Esophagus muscularis mucosa (tissue), 4 donors: ENCODE measurements around the gene TRAF1. TPM values are rescaled to one million over a fixed set of nuclear protein-coding genes. Genes with fewer than 3 reads are reported as not detected.
A peak's percentile ranks its signal among the peaks of the same experiment; 100 is the strongest.

Source experiments
- DNase-seq: peaks from one replicate; pipeline ENCODE4 v3.0.0-alpha.2; 2017; ENCODE audit errors: extremely low spot score
- H3K27ac ChIP-seq, 4 donors: fragments of 200-600 bp; sonication (generic); replicated peaks in 1 of 4; 1 replicate in 3 of 4; 2 replicates in 1 of 4; pipeline ENCODE4 v1.5.1; 2016 to 2019; ENCODE audit warnings: mild to moderate bottlenecking in 1 of 4
- H3K27me3 ChIP-seq, 4 donors: fragments of 200-600 bp; sonication (generic); one replicate each; pipeline versions ENCODE4 v1.5.1 to v1.6.0; 2016 to 2019
- H3K36me3 ChIP-seq, 4 donors: fragments of 200-600 bp; sonication (generic); one replicate each; pipeline ENCODE4 v1.5.1; 2016 to 2019
- H3K4me1 ChIP-seq, 4 donors: fragments of 200-600 bp; sonication (generic); one replicate each; pipeline ENCODE4 v1.5.1; 2016 to 2019
- H3K4me3 ChIP-seq, 4 donors: fragments of 200-600 bp; sonication (generic); 1 replicate in 2 of 4; 2 replicates in 2 of 4; pipeline ENCODE4 v1.5.1; 2016 to 2019; ENCODE audit warnings: mild to moderate bottlenecking in 4 of 4, moderate library complexity in 1 of 4
- H3K9me3 ChIP-seq, 4 donors: fragments of 200-600 bp; sonication (generic); 1 replicate in 3 of 4; 2 replicates in 1 of 4; pipeline ENCODE4 v1.5.1; 2016 to 2019
- CTCF ChIP-seq, 3 experiments: fragments of 200-600 bp in 2 of 3; fragments of 450-650 bp in 1 of 3; sonication (generic) in 2 of 3; IDR thresholded peaks; one replicate each; pipeline ENCODE4 v1.5.1; 2017 to 2019; ENCODE audit warnings: antibody characterized with exemption in 3 of 3, mild to moderate bottlenecking in 2 of 3, moderate library complexity in 1 of 3
- EP300 ChIP-seq: sonication (generic); formaldehyde crosslinking; IDR thresholded peaks from one replicate; pipeline ENCODE4 v1.6.1; 2017; ENCODE audit warnings: antibody characterized with exemption
- POLR2A ChIP-seq: fragments of 450-650 bp; IDR thresholded peaks from one replicate; pipeline ENCODE4 v1.6.1; 2017; ENCODE audit warnings: antibody characterized with exemption, moderate library complexity, mild to moderate bottlenecking, low read depth
- POLR2AphosphoS5 ChIP-seq, 2 donors: sonication (generic); formaldehyde crosslinking; IDR thresholded peaks; one replicate each; pipeline ENCODE4 v1.6.1; 2017; ENCODE audit warnings: antibody characterized with exemption in 2 of 2
- WGBS: methylation state at CpG from one replicate; pipeline ENCODE4 v1.1.5; 2018; 5-methylcytosine and 5-hydroxymethylcytosine counted together
- intact Hi-C: fragments of 100-400 bp; cut with DNase I; formaldehyde crosslinking; loops from one replicate; pipeline ENCODE4 v1.15.1; 2023
- total RNA-seq, 4 donors: library from RNA; depleted of rRNA; stranded (reverse); fragments of >200 nt; gene quantifications; one replicate each; pipeline versions ENCODE4 v1.1.0 to v1.2.1, GENCODE V29; 2016

TRAF1 gene
- total RNA-seq, 4 donors from 2014 or later = 4.0 to 7.4 (median 5.5) TPM

GRCh38 chr9:120915854-120916470 is 10.6 kb downstream of the TRAF1 start:
- no peak overlapping the region for H3K4me3 ChIP-seq
- DNase-seq = no peak
- no peaks in the 10 kb centered on the region for H3K27me3 ChIP-seq
- peaks cover 0 to 29% (median 10%) of the 10 kb centered on the region in 4 donors for H3K36me3 ChIP-seq
- intact Hi-C loops = no loop called here
- H3K9me3 ChIP-seq = peaks cover 0 to 3% (median 0%) of the 10 kb centered on the region in 4 donors
- no peak for TF ChIP-seq POLR2A
- TF ChIP-seq EP300 = no peak
- H3K27ac ChIP-seq = peak overlapping the region; percentile 57 to 80 (median 58)
- WGBS = 81% methylated on average over 5 of the region's 5 CpGs
- peaks cover 37 to 68% (median 57%) of the 10 kb centered on the region in 4 donors for H3K4me1 ChIP-seq

DNA sequence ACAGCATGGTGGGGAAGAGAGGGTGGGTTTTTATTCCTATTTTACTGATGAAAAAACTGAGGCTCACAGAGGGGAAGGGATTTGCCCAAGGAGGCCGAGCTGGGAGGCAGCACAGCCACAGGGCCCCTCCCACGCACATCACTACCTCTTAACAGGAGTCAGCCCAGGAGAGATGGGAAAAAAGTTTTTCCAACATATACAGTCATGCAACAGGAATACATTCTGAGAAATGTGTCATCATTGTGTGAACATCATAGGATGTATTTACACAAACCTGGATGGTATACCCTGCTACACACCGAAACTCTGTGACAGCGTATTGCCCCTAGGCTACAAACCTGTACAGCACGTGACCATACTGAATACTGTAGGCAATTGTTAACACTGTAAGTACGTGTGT is 11.6 kb downstream of the TRAF1 start:
- H3K27me3 ChIP-seq = no peaks in the 10 kb centered on the region
- peak overlapping the region; percentile 6 to 80 (median 40) for H3K27ac ChIP-seq
- peaks cover 0 to 39% (median 13%) of the 10 kb centered on the region in 4 donors for H3K36me3 ChIP-seq
- no peak for DNase-seq
- TF ChIP-seq POLR2AphosphoS5 (IDR thresholded peaks at IDR 0.05) (no peak), POLR2A (no peak), EP300 (no peak), CTCF (IDR thresholded peaks at IDR 0.05) (no peak)
- peaks cover 28 to 58% (median 49%) of the 10 kb centered on the region in 4 donors for H3K4me1 ChIP-seq
- intact Hi-C loops = no loop called here
- no peak overlapping the region for H3K4me3 ChIP-seq
- WGBS = 88% methylated on average over 6 of the region's 6 CpGs
- peaks cover 0 to 3% (median 0%) of the 10 kb centered on the region in 4 donors for H3K9me3 ChIP-seq

DNA sequence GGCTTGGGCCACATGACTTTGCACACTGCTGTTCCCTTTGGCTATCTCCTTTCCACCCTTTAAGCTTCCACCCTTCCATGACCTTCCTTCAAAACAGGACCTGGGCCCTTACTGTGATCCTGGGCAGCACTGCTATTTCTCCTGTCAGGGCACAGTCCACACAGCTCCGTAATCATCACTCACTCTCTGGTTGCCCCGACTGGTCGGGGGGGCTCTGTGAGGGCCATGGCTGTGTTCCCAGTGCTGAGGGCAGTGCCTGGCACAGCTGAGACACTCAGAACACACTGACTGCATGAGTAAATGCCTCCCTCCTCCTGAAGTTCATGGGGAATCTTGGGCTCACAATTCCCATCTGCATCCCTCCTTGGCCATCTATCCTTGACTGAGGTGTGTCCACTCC is 12.2 kb downstream of the TRAF1 start:
- Histone ChIP-seq H3K9me3 (peaks cover 0 to 3% (median 0%) of the 10 kb centered on the region in 4 donors), H3K4me1 (peaks cover 23 to 53% (median 46%) of the 10 kb centered on the region in 4 donors), H3K36me3 (peaks cover 0 to 44% (median 19%) of the 10 kb centered on the region in 4 donors), H3K4me3 (no peak overlapping the region), H3K27me3 (no peaks in the 10 kb centered on the region), H3K27ac (peak overlapping the region; percentile 6 to 80 (median 40))
- intact Hi-C loops = no loop called here
- TF ChIP-seq POLR2A (no peak), POLR2AphosphoS5 (IDR thresholded peaks at IDR 0.05) (peak; percentile 20 to 35)
- DNase-seq = no peak
- 71% methylated on average over 3 of the region's 3 CpGs for WGBS

DNA sequence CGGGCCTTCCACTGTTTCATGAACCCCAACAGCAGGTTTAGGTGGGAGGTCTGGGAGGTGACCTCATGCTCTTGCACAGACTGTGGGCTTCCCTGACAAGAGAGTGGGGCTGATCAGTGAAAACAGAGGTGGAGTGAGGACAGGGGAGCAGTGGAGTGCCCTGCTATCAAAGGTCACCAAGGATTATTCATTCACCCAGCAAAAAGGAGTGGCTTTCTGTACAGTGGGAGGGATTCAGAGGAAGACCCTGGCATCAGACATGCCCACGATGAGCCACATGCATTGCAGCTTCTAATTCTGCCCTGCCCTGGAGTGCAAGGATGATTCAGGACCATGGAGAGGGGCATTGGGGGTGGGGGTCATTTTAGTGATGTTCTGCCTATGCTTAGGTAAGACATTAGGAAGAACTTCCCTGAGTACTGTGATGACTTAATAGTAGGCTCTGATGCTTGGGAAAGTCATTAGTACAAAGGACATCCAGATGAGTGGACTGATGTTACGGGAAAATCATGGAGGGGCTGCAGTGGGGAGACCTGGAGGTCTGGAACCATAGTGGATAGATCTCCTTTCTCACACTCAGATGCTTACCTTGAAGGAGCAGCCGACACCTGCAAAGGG is 12.8 kb downstream of the TRAF1 start:
- Histone ChIP-seq H3K27me3 (no peaks in the 10 kb centered on the region), H3K4me1 (peaks cover 16 to 46% (median 39%) of the 10 kb centered on the region in 4 donors), H3K36me3 (peaks cover 0 to 50% (median 23%) of the 10 kb centered on the region in 4 donors), H3K27ac (peak overlapping the region in 1 of 4 donors; percentile 24), H3K4me3 (no peak overlapping the region), H3K9me3 (peaks cover 0 to 3% (median 0%) of the 10 kb centered on the region in 4 donors)
- 92% methylated on average over 3 of the region's 4 CpGs for WGBS
- intact Hi-C loops = no loop called here
- TF ChIP-seq EP300 (no peak), POLR2AphosphoS5 (IDR thresholded peaks at IDR 0.05) (no peak), CTCF (IDR thresholded peaks at IDR 0.05) (no peak), POLR2A (no peak)
- no peak for DNase-seq

- Histone ChIP-seq H3K4me3 (no peak overlapping the region), H3K9me3 (peaks cover 0 to 3% (median 0%) of the 10 kb centered on the region in 4 donors), H3K27ac (no peak overlapping the region), H3K27me3 (no peaks in the 10 kb centered on the region), H3K36me3 (peaks cover 0 to 50% (median 23%) of the 10 kb centered on the region in 4 donors), H3K4me1 (peaks cover 12 to 41% (median 35%) of the 10 kb centered on the region in 4 donors)
- 85% methylated on average over 7 of the region's 13 CpGs for WGBS
- no peak for TF ChIP-seq POLR2A
- no peak for TF ChIP-seq EP300
- no peak for DNase-seq
- intact Hi-C loops = no loop called here
Measured at GRCh38 chr9:120912958-120913646, 13.5 kb downstream of the TRAF1 start.

DNA sequence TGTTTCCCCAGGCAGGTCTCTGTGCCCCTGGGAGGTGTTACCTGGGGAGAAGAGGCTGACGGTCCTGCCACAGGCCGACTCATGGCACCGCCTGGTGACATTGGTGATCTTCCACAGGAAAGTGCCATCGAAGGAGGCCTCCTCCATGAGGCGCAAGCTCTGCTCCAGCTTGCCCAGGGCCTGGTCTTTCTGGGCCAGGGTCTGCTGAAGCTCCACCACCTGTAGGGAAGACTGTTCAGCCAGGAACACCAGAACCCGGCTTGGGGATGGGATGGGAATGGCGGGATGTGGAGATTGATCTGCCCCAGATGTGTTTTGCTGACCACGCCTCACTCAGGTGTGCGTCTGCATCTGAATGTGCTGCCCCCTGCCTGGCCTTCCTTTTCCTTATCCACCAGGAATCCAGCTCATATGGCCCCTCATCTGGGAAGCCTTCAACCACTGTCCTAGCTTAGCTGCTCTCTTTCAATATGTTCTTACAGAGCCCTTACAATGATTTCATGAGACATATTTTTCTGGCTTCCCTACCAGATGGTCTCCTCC is 15.2 kb downstream of the TRAF1 start:
- Histone ChIP-seq H3K36me3 (peaks cover 0 to 55% (median 23%) of the 10 kb centered on the region in 4 donors), H3K4me1 (peaks cover 6 to 32% (median 25%) of the 10 kb centered on the region in 4 donors), H3K27ac (no peak overlapping the region), H3K27me3 (no peaks in the 10 kb centered on the region), H3K4me3 (no peak overlapping the region), H3K9me3 (no peaks in the 10 kb centered on the region)
- TF ChIP-seq POLR2A (no peak), CTCF (IDR thresholded peaks at IDR 0.05) (no peak)
- WGBS = 100% methylated on average over 7 of the region's 9 CpGs
- DNase-seq = no peak
- intact Hi-C loops = no loop called here
